NCI-H2081 (cell line): ENCODE measurements around the gene PPP2R5A.

ENCODE experiments used
- DNase-seq, 2 experiments: peaks; one replicate each; lab custom pipeline; 2025; lab: John Stamatoyannopoulos, UW

PPP2R5A gene

GRCh38 chr1:212284744-212285684 lies at the start of gene PPP2R5A:
Gene PPP2R5A (plus strand): TSS chr1:212285410. CDS start chr1:212286111, 701 bp downstream.
- peak; percentile 100 for DNase-seq

- DNase-seq = no peak
Observed at GRCh38 chr1:212235857-212236256, 49.4 kb upstream of the PPP2R5A start.

GRCh38 chr1:212236664-212237220 lies 48.5 kb upstream of the PPP2R5A start:
- DNase-seq = no peak

GRCh38 chr1:212237651-212238050 lies 47.6 kb upstream of the PPP2R5A start:
- DNase-seq = no peak

DNA sequence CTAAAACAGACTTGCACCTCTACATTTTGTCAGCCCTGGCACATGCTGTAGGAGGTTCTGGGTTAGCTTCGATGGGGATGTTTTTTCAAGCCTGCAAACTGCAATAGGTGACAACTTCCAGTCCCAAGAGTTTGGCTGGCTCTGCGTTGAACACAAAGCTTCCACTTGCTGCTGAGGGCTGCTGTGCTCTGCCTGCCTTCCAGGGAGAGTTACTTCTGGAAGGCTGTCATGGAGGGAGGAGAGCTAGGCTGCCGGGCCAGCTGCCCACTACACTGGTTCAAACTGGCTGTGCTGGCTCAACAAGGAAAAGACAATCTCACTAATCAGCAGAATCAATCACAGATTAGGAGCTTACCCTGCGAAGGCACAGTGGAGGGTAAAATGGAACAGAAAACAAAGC lies 46.7 kb upstream of the PPP2R5A start:
- no peak for DNase-seq

DNA sequence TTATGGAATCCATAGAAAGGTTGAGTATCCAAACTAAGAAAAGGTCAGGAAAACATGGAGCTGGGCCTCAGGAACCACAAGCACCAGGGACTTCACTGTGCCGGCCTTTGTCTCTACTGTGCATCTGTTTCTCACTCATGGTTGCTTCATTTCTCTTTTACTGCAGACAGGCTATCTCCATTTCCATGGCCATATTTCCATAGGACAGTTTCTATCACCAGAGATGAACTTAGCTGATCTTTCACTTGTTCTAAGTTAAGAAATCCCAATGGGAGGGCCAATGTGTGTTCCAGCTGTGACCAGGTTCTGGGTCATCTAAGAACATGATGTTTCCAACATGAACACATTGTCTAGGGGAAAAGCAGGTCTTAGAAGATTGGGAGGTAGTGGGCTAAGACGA lies 43.7 kb upstream of the PPP2R5A start:
- no peak for DNase-seq

DNA sequence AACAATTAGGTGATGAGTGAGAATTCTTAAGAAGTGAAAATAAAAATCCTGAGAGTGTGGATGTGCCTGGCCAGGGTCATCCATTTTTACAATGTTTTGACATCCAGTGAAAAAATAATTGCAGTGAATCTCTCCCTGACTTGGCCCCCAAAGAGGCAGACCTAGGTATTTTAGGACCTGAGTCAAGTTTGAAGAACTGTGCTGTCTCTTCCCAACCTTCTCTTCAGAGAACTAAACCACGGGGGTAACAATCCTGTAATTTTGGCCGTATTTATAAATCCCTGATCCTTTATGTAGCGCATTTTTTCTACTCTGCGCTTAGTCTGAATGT lies 43.3 kb upstream of the PPP2R5A start:
- DNase-seq = no peak

DNA sequence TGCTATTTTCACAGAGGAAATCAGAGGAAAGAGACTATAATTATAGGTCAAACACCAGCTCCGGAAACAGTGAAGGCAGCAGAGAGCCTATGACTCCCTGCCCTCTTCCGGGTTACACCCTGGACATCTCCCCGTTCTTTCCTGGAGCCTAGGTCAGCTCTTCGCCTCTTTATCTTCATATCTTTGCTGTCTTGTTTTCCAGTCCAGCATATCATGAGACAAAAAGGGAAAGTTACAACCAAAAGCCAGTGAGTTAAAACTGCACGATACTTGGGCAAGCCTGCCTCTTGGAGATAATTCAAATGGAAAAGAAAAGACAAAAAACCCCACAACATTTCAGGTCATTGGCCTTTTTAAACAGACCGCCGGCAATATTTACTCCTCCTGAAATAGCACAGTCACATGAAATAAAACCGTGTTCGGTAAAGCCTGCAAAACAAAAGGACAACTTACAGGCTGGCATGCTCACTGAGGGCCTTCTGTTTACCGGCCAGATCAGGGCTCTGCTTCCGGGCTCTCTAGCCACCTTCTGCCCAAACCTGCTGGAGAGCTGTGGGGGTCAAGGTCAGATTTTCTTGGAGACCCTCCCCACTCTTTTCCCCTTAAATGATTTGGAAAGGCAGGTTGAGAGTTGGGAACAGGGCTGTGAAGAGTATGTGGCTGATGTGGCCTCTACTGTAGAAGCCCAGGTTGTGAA lies 42.8 kb upstream of the PPP2R5A start:
- DNase-seq = peak; percentile 11 to 44

GRCh38 chr1:212242985-212243308 lies 42.3 kb upstream of the PPP2R5A start:
- no peak for DNase-seq

GRCh38 chr1:212244441-212244840 lies 40.8 kb upstream of the PPP2R5A start:
- no peak for DNase-seq

GRCh38 chr1:212247179-212247721 lies 38.0 kb upstream of the PPP2R5A start:
- no peak for DNase-seq

DNA sequence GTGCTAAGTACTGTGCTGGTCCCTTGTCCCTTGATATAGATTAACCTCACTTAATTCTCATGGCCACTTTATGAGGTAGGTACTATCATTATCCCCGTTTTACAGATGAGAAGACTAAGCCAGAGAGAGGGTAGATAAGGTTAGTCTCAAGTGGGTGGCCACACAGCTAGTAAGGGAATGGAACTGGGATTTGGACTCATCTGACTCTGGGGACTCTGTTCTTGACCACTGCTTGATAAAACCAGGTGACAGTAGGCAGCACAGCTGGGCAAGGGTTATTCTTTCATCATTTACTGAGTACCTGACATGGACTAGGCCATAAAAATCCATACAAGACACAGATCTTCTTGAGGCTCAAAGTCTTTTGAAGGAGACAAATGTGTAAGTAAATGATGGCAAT lies 37.2 kb upstream of the PPP2R5A start:
- DNase-seq = no peak

DNA sequence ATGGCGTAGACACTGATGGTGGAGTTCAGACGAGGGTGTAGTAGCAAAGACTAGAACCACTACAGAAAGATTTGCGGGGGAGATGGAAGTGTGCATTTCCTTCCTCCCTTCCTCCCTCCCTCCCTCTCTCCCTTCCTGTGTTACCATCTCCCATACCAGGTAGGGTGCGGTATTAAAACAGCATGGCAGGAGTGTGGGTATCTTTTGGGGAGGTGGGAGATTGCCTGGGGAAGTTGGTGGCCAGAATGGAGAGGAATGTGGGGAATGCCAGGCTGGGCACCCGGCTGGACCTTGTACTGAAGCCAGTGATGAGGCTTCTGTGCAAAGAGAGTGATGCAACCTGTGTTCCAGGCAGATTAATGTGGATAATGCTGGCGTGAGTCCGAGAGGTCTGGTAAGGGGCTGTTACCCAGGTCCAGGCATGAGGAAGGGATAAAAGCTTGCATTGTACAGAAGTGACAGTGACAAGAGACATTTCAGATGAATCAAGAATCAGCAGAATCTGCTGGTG lies 30.3 kb upstream of the PPP2R5A start:
- no peak for DNase-seq

DNA sequence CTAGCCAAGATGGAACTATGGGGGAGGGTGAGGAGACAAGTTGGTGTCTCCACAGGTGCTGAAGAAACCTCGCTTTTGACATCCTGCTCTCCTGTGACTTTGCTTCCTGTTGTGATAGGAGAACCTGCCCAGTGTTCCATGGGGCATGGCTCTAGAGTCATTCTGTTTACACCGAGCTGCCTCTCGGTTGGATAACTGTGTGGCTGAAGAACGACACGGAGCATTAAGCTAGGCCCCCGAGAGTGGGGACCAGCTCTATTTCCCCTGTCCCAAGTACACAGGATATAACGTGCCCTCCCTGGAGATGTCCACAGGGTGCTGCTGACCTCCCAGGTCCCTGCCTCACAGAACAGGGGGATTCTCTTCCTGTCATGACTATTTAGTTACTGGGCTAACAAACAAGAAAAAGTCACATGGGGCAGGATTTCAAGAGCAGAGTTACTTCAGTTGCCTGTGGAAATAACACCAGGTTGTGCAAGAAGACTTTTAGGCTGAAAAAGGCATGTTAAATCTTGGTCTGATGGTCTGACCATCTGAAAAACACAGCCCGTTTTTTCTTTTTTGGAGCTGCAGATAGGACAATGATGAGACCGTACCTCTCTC lies 29.4 kb upstream of the PPP2R5A start:
- no peak for DNase-seq

DNA sequence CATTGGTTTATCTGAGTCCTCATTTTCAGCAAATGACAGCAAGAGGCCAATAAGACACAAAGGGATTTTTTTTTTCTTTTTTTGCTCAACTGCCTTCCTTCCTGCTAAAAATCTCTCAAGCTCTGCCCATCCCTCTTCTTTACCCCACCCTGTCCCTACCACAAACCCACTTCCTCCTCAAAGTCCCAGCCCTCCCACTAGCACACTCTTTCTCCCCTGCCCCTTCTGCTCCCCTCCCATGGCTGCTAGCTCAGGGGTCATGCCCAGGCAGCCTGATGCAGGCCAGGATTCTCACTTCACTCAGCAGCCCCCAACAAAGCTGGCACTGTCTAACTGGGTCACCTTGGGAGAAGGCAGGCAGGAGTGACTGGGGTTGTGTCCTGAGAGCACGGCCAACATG lies 28.8 kb upstream of the PPP2R5A start:
- DNase-seq = no peak

- no peak for DNase-seq
Observed at GRCh38 chr1:212257157-212257556, 28.1 kb upstream of the PPP2R5A start.

DNA sequence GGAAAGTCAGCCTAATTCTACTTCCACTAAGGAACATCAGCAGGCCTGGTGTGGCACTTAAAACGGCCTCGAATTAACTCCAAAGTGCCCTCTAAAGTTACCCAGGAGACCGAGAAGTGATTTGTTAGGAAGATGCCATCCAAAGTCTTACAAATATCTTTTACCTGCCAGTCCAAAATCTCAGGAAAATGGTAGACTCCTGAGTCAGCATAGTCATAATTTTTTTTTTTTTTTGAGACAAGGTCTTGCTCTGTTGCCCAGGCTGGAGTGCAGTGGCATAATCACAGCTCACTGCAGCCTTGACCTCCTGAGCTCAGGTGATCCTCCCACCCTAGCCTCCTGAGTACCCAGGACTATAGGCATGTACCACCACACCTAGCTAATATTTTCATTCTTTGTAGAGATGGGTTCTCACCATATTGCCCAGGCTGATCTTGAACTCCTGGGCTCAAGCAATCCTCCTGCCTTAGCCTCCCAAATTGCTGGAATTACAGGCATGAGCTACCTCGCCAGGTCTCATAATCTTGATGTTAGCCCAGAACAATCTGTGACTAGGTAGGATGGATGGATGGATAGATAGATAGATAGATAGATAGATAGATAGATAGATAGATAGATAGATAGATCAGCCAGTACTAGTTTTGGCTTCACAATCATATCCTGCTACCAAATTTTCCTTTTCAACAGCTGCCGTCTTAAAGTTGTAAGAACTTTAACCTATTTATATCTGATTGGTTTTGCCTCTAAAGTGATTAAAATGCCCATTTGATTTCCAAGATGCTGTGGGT lies 25.3 kb upstream of the PPP2R5A start:
- DNase-seq = no peak

- DNase-seq = no peak
Observed at GRCh38 chr1:212260557-212261355, 24.5 kb upstream of the PPP2R5A start.

DNA sequence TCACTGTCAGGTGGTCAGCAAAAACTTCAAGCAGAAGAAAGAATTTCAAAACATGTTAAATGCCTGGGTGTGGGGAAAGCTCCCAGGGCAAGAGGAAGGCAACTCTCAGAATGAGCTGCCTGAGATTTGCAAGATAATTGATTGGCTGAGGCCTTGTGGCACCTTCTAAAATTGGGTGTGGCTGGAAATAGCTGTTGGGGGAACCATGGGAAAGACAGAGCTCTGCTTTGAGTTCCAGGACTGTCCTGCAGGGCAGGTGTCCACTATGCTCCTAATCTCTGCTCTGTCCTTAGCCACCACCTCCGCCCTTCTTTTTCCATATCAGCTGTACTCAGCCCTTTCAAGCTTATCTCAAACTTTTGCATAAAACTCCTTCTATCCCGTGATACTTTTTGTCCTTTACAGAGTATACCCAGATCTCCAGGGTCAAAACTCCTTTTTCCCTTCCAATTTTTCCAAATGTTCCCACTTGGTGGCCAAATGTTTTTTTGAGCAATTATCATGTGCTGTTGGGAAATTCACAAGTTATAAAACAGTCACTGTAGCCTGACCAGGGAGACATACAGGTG lies 23.8 kb upstream of the PPP2R5A start:
- no peak for DNase-seq

DNA sequence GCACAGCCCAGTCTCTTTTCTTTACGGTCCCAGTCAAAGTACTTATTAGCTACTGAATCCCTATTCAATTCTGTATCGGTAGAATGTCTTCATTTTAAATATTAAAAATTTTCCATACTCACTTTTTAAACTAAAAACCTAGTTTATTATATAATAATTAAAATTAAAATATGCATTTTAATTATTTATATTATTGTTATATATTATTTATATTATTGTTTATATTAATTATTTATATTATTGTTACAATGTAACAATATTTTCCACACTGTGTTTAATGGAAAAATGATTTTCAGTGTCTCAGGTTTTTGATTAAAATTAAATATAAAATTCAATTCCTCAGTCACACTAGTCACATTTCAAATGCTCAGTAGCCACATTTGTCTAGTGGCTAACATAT lies 18.2 kb upstream of the PPP2R5A start:
- no peak for DNase-seq
